ENCODE data around the gene COPG2. TPM values are rescaled to one million over a fixed set of nuclear protein-coding genes. Genes with fewer than 3 reads are reported as not detected.
"Not testable (repeated sequence)": the region's sequence is repeated elsewhere in the genome, so short reads cannot be mapped to it uniquely, and the experiment has no call there.

Gene COPG2
- polyA plus RNA-seq, 1 donor from 2014 or later, result 37.9 TPM

DNA sequence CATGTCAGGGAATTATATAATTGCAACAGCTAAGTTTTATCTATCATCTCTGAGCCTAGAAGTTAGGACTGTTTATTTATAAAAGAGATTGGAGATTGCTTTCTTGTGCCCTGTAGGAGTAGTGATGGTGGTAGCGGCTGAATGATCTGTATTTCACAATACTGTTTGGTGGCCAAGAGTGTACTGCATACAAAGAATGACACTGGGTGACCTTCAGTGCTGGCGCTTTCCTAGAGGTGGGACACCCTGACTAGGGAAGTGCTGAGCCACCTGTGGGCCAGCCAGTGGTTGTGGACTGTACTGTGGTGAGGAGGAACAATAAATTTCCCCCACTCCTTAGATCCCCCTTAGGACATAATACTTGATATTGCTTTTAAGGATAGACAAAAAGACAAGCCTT lies 53.0 kb downstream of the COPG2 start:
- H3K4me3 ChIP-seq (ENCODE audit: low read length), result no peak overlapping the region
- H3K9ac ChIP-seq (ENCODE audit: low read length), result no peak overlapping the region
- H3K79me2 ChIP-seq (replicated peaks; ENCODE audit: insufficient read depth, low read length), result no peaks in the 10 kb centered on the region
- H3F3A ChIP-seq (ENCODE audit: insufficient read depth, low read length, poor library complexity, severe bottlenecking), result no peaks in the 10 kb centered on the region
- no peak overlapping the region for H3K4me2 ChIP-seq (ENCODE audit: low read length)
- H4K20me1 ChIP-seq (ENCODE audit: insufficient read depth), result no peaks in the 10 kb centered on the region
- no peaks in the 10 kb centered on the region for H3K27me3 ChIP-seq (ENCODE audit: insufficient read depth, low read depth, low read length)
- no peaks in the 10 kb centered on the region for H3K9me3 ChIP-seq (ENCODE audit: low read length)
- peaks cover 4% of the 10 kb centered on the region for H3K36me3 ChIP-seq (ENCODE audit: insufficient read depth, low read length)
- H3K27ac ChIP-seq (ENCODE audit: low read length), result no peak overlapping the region
- no peaks in the 10 kb centered on the region for H3K9me2 ChIP-seq (ENCODE audit: insufficient read depth, low read length)
- TF ChIP-seq SMC3 (conservative IDR thresholded peaks at IDR 0.05; ENCODE audit: poor library complexity), result no peak
- TF ChIP-seq POLR2AphosphoS5 (IDR thresholded peaks at IDR 0.05), result no peak
- TF ChIP-seq EP300 (conservative IDR thresholded peaks at IDR 0.05; ENCODE audit: poor library complexity, severe bottlenecking), result no peak
- TF ChIP-seq TAF1 (IDR thresholded peaks at IDR 0.05; ENCODE audit: low read depth), result no peak
- no peak for TF ChIP-seq MXI1 (conservative IDR thresholded peaks at IDR 0.05; ENCODE audit: poor library complexity, severe bottlenecking)
- TF ChIP-seq RAD21 (conservative IDR thresholded peaks at IDR 0.05), result no peak
- no peak for TF ChIP-seq EZH2 (IDR thresholded peaks at IDR 0.05; ENCODE audit: borderline replicate concordance, insufficient read depth, low read length, poor library complexity, severe bottlenecking)
- TF ChIP-seq, protein P1, sequence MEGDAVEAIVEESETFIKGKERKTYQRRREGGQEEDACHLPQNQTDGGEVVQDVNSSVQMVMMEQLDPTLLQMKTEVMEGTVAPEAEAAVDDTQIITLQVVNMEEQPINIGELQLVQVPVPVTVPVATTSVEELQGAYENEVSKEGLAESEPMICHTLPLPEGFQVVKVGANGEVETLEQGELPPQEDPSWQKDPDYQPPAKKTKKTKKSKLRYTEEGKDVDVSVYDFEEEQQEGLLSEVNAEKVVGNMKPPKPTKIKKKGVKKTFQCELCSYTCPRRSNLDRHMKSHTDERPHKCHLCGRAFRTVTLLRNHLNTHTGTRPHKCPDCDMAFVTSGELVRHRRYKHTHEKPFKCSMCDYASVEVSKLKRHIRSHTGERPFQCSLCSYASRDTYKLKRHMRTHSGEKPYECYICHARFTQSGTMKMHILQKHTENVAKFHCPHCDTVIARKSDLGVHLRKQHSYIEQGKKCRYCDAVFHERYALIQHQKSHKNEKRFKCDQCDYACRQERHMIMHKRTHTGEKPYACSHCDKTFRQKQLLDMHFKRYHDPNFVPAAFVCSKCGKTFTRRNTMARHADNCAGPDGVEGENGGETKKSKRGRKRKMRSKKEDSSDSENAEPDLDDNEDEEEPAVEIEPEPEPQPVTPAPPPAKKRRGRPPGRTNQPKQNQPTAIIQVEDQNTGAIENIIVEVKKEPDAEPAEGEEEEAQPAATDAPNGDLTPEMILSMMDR (IDR thresholded peaks at IDR 0.05; ENCODE audit: poor library complexity, severe bottlenecking), result no peak
- no peak overlapping the region for H2AFZ ChIP-seq (ENCODE audit: low read depth, low read length)

DNA sequence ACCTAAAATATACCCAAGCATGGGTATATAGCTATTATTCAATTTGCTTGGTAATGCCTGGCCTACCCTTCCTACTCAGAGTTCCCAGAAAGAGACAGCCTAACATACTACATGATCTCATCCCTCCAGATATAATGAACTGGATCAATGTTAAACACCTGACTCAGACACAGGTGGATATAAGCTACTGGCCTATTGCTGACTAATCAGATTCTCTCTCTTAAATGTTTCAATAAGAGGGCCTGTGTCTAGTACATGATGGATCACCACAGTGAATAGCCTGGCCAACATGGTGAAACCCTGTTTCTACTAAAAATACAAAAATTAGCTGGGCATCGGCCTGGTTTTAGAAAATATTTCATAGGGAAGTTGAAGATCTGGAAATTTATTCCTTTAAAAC lies 54.1 kb downstream of the COPG2 start:
- H4K20me1 ChIP-seq (ENCODE audit: insufficient read depth), result no peaks in the 10 kb centered on the region
- no peak overlapping the region for H3K4me3 ChIP-seq (ENCODE audit: low read length)
- no peak overlapping the region for H3K9ac ChIP-seq (ENCODE audit: low read length)
- no peaks in the 10 kb centered on the region for H3F3A ChIP-seq (ENCODE audit: insufficient read depth, low read length, poor library complexity, severe bottlenecking)
- H3K4me2 ChIP-seq (ENCODE audit: low read length), result no peak overlapping the region
- no peaks in the 10 kb centered on the region for H3K79me2 ChIP-seq (replicated peaks; ENCODE audit: insufficient read depth, low read length)
- no peak overlapping the region for H2AFZ ChIP-seq (ENCODE audit: low read depth, low read length)
- no peak overlapping the region for H3K27ac ChIP-seq (ENCODE audit: low read length)
- H3K9me2 ChIP-seq (ENCODE audit: insufficient read depth, low read length), result no peaks in the 10 kb centered on the region
- H3K27me3 ChIP-seq (ENCODE audit: insufficient read depth, low read depth, low read length), result no peaks in the 10 kb centered on the region
- H3K36me3 ChIP-seq (ENCODE audit: insufficient read depth, low read length), result peaks cover 4% of the 10 kb centered on the region
- no peaks in the 10 kb centered on the region for H3K9me3 ChIP-seq (ENCODE audit: low read length)
- TF ChIP-seq SMC3 (conservative IDR thresholded peaks at IDR 0.05; ENCODE audit: poor library complexity) (no peak), RAD21 (conservative IDR thresholded peaks at IDR 0.05) (no peak), EP300 (conservative IDR thresholded peaks at IDR 0.05; ENCODE audit: poor library complexity, severe bottlenecking) (no peak), POLR2AphosphoS5 (IDR thresholded peaks at IDR 0.05) (no peak)
- TF ChIP-seq, protein P1 (IDR thresholded peaks at IDR 0.05; ENCODE audit: poor library complexity, severe bottlenecking), result no peak

- no peak overlapping the region for H3K4me2 ChIP-seq (ENCODE audit: low read length)
- H3K36me3 ChIP-seq (ENCODE audit: insufficient read depth, low read length), result peaks cover 4% of the 10 kb centered on the region
- H3F3A ChIP-seq (ENCODE audit: insufficient read depth, low read length, poor library complexity, severe bottlenecking), result no peaks in the 10 kb centered on the region
- H3K79me2 ChIP-seq (replicated peaks; ENCODE audit: insufficient read depth, low read length), result no peaks in the 10 kb centered on the region
- no peaks in the 10 kb centered on the region for H3K9me3 ChIP-seq (ENCODE audit: low read length)
- no peak overlapping the region for H3K4me3 ChIP-seq (ENCODE audit: low read length)
- no peaks in the 10 kb centered on the region for H4K20me1 ChIP-seq (ENCODE audit: insufficient read depth)
- H3K27ac ChIP-seq (ENCODE audit: low read length), result no peak overlapping the region
- TF ChIP-seq RAD21 (conservative IDR thresholded peaks at IDR 0.05), result no peak
- TF ChIP-seq MXI1 (conservative IDR thresholded peaks at IDR 0.05; ENCODE audit: poor library complexity, severe bottlenecking), result no peak
- TF ChIP-seq, protein P2, sequence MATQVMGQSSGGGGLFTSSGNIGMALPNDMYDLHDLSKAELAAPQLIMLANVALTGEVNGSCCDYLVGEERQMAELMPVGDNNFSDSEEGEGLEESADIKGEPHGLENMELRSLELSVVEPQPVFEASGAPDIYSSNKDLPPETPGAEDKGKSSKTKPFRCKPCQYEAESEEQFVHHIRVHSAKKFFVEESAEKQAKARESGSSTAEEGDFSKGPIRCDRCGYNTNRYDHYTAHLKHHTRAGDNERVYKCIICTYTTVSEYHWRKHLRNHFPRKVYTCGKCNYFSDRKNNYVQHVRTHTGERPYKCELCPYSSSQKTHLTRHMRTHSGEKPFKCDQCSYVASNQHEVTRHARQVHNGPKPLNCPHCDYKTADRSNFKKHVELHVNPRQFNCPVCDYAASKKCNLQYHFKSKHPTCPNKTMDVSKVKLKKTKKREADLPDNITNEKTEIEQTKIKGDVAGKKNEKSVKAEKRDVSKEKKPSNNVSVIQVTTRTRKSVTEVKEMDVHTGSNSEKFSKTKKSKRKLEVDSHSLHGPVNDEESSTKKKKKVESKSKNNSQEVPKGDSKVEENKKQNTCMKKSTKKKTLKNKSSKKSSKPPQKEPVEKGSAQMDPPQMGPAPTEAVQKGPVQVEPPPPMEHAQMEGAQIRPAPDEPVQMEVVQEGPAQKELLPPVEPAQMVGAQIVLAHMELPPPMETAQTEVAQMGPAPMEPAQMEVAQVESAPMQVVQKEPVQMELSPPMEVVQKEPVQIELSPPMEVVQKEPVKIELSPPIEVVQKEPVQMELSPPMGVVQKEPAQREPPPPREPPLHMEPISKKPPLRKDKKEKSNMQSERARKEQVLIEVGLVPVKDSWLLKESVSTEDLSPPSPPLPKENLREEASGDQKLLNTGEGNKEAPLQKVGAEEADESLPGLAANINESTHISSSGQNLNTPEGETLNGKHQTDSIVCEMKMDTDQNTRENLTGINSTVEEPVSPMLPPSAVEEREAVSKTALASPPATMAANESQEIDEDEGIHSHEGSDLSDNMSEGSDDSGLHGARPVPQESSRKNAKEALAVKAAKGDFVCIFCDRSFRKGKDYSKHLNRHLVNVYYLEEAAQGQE (IDR thresholded peaks at IDR 0.05; ENCODE audit: borderline replicate concordance), result no peak
- H3K27me3 ChIP-seq (ENCODE audit: insufficient read depth, low read depth, low read length), result no peaks in the 10 kb centered on the region
- no peak overlapping the region for H3K9ac ChIP-seq (ENCODE audit: low read length)
- H2AFZ ChIP-seq (ENCODE audit: low read depth, low read length), result no peak overlapping the region
- H3K9me2 ChIP-seq (ENCODE audit: insufficient read depth, low read length), result no peaks in the 10 kb centered on the region
Observed at GRCh38 chr7:130611218-130611617, 57.3 kb downstream of the COPG2 start.

DNA sequence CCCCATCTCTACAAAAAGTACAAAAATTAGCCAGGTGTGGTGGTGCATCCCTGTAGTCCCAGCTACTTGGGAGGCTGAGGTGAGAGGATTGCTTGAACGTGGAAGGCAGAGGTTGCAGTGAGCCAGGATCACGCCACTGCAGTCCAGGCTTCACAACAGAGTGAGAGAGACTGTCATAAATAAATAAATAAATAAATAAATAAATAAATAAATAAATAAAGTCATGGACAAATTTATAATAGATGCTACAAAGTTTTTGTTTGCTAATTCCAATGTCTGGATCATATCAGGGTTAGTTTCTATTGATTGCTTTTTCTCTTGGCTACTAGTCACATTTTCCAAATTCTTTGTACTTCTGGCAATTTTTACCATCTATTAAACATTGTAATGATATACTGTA lies 61.5 kb downstream of the COPG2 start:
- H3K9ac ChIP-seq (ENCODE audit: low read length); H3K36me3 ChIP-seq (ENCODE audit: insufficient read depth, low read length); H3F3A ChIP-seq (ENCODE audit: insufficient read depth, low read length, poor library complexity, severe bottlenecking); H3K27ac ChIP-seq (ENCODE audit: low read length); H3K27me3 ChIP-seq (ENCODE audit: insufficient read depth, low read depth, low read length); H3K9me2 ChIP-seq (ENCODE audit: insufficient read depth, low read length); H3K4me2 ChIP-seq (ENCODE audit: low read length); H3K4me3 ChIP-seq (ENCODE audit: low read length); H3K9me3 ChIP-seq (ENCODE audit: low read length); H4K20me1 ChIP-seq (ENCODE audit: insufficient read depth); H3K79me2 ChIP-seq (replicated peaks; ENCODE audit: insufficient read depth, low read length); H2AFZ ChIP-seq (ENCODE audit: low read depth, low read length): not testable (repeated sequence)
